ENCODE data around the gene BACE2. TPM values are rescaled to one million over a fixed set of nuclear protein-coding genes. Genes with fewer than 3 reads are reported as not detected.
A peak's percentile ranks its signal among the peaks of the same experiment; 100 is the strongest.

Gene BACE2
- total RNA-seq, 2 donors from 2014 or later = 9.1 to 16.7 TPM

- H3K36me3 Mint-ChIP-seq (ENCODE audit: low read depth) = no peaks in the 10 kb centered on the region
- Histone ChIP-seq H3K27ac (ENCODE audit: low read depth, low read length) (no peak overlapping the region), H3K9ac (ENCODE audit: extremely low read depth, low read length, poor library complexity, severe bottlenecking) (no peak overlapping the region), H3K4me1 (ENCODE audit: control insufficient read depth, insufficient read depth, low read length) (no peaks in the 10 kb centered on the region), H3K9me3 (ENCODE audit: control insufficient read depth, low read length) (no peaks in the 10 kb centered on the region), H3K27me3 (ENCODE audit: control insufficient read depth, insufficient read depth, low read length, poor library complexity, severe bottlenecking) (peaks cover 30% of the 10 kb centered on the region), H3K36me3 (ENCODE audit: control insufficient read depth, insufficient read depth, low read length) (no peaks in the 10 kb centered on the region), H3K4me3 (ENCODE audit: low read length) (no peak overlapping the region)
- TF ChIP-seq CTCF (conservative IDR thresholded peaks at IDR 0.05) = peak; percentile 92
- peak; percentile 86 for DNase-seq
- no peak overlapping the region for H3K4me3 Mint-ChIP-seq
- H3K9me3 Mint-ChIP-seq = no peaks in the 10 kb centered on the region
- H3K27me3 Mint-ChIP-seq (ENCODE audit: insufficient read depth) = peaks cover 26% of the 10 kb centered on the region
- H3K27ac Mint-ChIP-seq = no peak overlapping the region
- WGBS, 2 experiments (ENCODE audit: insufficient coverage in 1 of 2, insufficient read length in 1 of 2) = 16 to 22% methylated on average over 2 of the region's 2 CpGs
- H3K4me1 Mint-ChIP-seq = peaks cover 13% of the 10 kb centered on the region
These were observed 2.5 kb downstream of the BACE2 start for GRCh38 chr21:41170442-41170841.

GRCh38 chr21:41170859-41171609, 3.1 kb downstream of the BACE2 start:
- no peak for DNase-seq
- Histone ChIP-seq H3K36me3 (ENCODE audit: control insufficient read depth, insufficient read depth, low read length) (no peaks in the 10 kb centered on the region), H3K9me3 (ENCODE audit: control insufficient read depth, low read length) (no peaks in the 10 kb centered on the region), H3K9ac (ENCODE audit: extremely low read depth, low read length, poor library complexity, severe bottlenecking) (no peak overlapping the region), H3K4me1 (ENCODE audit: control insufficient read depth, insufficient read depth, low read length) (no peaks in the 10 kb centered on the region), H3K4me3 (ENCODE audit: low read length) (no peak overlapping the region), H3K27me3 (ENCODE audit: control insufficient read depth, insufficient read depth, low read length, poor library complexity, severe bottlenecking) (peaks cover 24% of the 10 kb centered on the region), H3K27ac (ENCODE audit: low read depth, low read length) (no peak overlapping the region)
- H3K27me3 Mint-ChIP-seq (ENCODE audit: insufficient read depth) = peaks cover 20% of the 10 kb centered on the region
- no peaks in the 10 kb centered on the region for H3K36me3 Mint-ChIP-seq (ENCODE audit: low read depth)
- no peak overlapping the region for H3K27ac Mint-ChIP-seq
- no peak for TF ChIP-seq CTCF (conservative IDR thresholded peaks at IDR 0.05)
- 85 to 88% methylated on average over 8 to 15 of the region's 15 CpGs for WGBS, 2 experiments (ENCODE audit: insufficient coverage in 1 of 2, insufficient read length in 1 of 2)
- no peaks in the 10 kb centered on the region for H3K9me3 Mint-ChIP-seq
- H3K4me1 Mint-ChIP-seq = peaks cover 13% of the 10 kb centered on the region
- no peak overlapping the region for H3K4me3 Mint-ChIP-seq

GRCh38 chr21:41175080-41175479, 7.1 kb downstream of the BACE2 start:
- no peak for TF ChIP-seq CTCF (conservative IDR thresholded peaks at IDR 0.05)
- Mint-ChIP-seq H3K27ac (no peak overlapping the region), H3K36me3 (ENCODE audit: low read depth) (no peaks in the 10 kb centered on the region), H3K4me1 (peaks cover 12% of the 10 kb centered on the region), H3K27me3 (ENCODE audit: insufficient read depth) (no peaks in the 10 kb centered on the region), H3K9me3 (no peaks in the 10 kb centered on the region), H3K4me3 (no peak overlapping the region)
- H3K9me3 ChIP-seq (ENCODE audit: control insufficient read depth, low read length) = no peaks in the 10 kb centered on the region
- 91 to 96% methylated on average over 4 to 5 of the region's 6 CpGs for WGBS, 2 experiments (ENCODE audit: insufficient coverage in 1 of 2, insufficient read length in 1 of 2)
- H3K4me1 ChIP-seq (ENCODE audit: control insufficient read depth, insufficient read depth, low read length) = no peaks in the 10 kb centered on the region
- H3K36me3 ChIP-seq (ENCODE audit: control insufficient read depth, insufficient read depth, low read length) = no peaks in the 10 kb centered on the region
- no peak overlapping the region for H3K4me3 ChIP-seq (ENCODE audit: low read length)
- H3K27ac ChIP-seq (ENCODE audit: low read depth, low read length) = no peak overlapping the region
- DNase-seq = no peak
- no peak overlapping the region for H3K9ac ChIP-seq (ENCODE audit: extremely low read depth, low read length, poor library complexity, severe bottlenecking)
- H3K27me3 ChIP-seq (ENCODE audit: control insufficient read depth, insufficient read depth, low read length, poor library complexity, severe bottlenecking) = peaks cover 2% of the 10 kb centered on the region

Data from endodermal cell (in vitro differentiated cells).